Activated naive CD8-positive, alpha-beta T cell treated with anti-CD3 and anti-CD28 coated beads, Interleukin-2, amount 50 U/mL, for 16 hours (primary cell): ENCODE measurements around the gene SPAG17.

Experiments used
- DNase-seq: peaks from one replicate; pipeline ENCODE4 v3.0.0-alpha.2; 2020; ENCODE audit warnings: low read depth, low spot score

The SPAG17 gene

DNA sequence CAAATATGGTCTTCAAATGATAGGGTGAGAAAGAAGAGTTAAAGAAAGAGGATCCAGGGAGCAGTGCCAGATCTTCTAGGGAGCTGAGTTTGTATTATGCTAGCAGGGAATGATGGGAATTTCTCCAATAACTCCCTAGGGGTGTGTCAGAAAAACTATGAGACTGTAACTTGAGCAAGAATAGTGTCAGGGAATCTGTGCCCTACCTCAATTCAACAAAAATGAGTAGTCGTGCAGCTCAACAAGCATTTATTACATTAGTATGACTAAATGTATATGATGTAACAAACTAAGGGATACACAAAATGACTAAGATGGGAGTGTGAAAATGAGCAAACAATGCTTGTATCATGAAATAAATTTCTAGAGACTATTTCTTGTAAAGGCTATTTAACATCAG, 24.2 kb downstream of the SPAG17 start:
- DNase-seq, result no peak

GRCh38 chr1:118159569-118159968, 25.5 kb downstream of the SPAG17 start:
- no peak for DNase-seq

DNA sequence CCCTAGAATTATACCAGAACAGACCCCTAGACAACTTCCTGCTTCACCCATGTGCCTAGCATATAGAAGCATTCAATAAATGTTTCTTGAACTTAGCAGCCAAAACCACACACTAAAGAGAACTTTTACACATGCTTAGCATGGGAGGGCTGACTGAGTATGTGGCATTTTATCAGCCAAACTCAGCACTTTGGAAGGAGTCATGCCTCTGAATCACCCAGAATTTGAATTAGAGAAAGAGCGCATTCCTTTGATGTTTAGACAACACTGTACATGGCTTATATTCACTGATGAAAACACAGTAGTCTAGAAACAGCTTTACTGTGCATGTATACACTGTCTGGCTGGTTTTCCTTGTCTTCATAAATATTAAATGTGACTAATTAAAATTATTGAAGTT, 26.1 kb downstream of the SPAG17 start:
- no peak for DNase-seq

DNA sequence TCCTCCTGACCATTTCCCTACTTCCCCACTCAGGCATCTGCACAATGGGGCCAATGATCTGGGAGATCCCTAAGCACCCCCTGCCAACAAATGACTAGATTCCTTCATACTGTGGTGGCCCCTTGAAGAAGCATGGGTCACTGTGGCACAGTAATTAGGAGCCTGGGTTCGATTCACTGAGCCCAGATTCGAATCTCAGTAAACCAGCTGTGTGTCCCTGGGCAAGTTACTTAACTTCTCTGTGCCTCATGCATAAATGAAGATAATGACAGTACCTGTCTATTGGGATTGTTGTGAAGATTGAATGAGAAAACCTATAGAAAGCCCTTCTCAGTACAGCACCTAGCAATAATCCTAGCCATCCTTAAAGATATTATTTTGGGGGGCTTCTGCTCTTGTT, 27.5 kb downstream of the SPAG17 start:
- DNase-seq, result no peak

DNA sequence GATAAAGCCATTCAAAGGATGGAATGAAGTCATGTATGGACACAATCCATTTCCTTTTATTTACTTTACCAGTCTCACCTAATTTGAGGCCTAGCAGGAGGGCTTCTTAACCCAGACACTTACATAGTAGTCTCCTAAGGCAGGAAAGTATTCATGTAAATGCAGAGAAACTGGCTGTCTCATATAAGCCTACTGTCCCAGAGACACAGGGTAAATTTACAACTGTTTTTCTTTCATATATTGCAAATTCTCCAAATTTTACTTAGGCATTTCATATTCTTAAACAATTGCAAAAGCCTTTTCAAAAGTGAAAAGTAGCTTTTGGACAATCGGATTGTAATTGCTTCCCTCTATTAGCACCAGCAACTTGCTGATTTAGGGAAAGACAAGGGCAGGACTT, 29.9 kb downstream of the SPAG17 start:
- no peak for DNase-seq

DNA sequence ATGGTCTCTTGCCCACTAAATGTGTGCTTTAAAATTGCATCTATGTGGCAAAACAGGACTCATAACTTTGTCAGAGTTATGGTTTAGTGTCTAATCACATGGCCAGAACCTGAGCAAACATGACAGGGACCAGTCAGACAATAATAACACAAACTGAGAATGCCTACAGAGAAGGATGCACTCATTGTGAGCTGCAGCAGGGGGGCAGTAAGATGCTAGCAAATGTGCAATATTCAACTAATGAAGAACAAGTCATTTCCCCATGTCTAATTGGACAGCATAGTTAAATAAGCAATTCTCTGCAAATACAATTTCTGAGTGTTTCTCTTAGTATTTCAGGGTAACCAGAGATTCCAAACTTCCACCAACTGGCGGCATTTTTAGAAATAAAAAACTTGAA, 30.8 kb downstream of the SPAG17 start:
- DNase-seq, result no peak

DNA sequence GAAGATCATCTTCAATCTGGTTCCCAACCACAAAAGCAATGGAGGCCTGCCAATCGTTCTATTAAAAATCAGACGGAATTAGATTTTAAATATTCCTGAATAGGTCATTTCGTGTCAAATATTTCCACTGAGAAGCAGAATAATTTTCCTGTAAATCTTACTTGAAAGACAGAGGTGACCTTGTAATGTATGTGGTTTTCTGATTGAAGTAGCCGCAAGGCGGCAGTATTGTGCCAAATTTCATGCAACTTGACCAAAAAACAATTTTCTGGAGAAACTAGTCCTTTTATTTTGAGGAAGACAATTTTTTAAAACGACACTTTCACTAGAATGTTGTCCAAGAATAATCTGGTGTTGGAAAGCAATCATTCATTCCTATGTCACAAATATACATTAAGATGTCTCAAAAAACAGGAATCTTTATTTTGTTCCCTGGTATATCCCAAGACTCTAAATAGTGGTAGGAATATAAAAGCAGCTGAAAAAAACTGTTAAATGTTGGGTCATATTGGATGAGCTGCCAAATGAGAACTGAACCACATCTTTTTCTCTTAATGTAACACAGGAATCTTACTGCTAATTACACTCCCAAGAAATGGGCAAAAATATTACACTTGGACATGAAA, 33.6 kb downstream of the SPAG17 start:
- DNase-seq, result no peak

DNA sequence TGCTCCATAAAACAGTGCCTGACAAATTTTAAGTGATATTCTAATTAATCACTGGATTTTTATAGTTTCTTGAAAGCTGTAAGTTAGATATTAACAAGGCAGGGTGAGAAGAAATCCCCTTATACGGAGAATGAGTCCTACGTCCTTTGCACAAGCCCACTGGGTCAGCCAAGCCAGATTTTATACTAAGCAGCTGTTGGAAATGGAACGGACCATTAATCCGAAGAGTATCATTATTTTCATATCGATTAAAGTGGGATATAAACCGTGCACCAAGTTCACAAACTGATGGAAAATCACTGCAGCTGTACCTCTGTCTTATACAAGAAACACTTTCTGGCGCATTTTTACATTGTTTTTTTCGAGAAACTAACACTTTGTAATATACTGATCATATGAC, 35.2 kb downstream of the SPAG17 start:
- no peak for DNase-seq

- no peak for DNase-seq
These were observed 37.0 kb downstream of the SPAG17 start for GRCh38 chr1:118148034-118148433.

DNA sequence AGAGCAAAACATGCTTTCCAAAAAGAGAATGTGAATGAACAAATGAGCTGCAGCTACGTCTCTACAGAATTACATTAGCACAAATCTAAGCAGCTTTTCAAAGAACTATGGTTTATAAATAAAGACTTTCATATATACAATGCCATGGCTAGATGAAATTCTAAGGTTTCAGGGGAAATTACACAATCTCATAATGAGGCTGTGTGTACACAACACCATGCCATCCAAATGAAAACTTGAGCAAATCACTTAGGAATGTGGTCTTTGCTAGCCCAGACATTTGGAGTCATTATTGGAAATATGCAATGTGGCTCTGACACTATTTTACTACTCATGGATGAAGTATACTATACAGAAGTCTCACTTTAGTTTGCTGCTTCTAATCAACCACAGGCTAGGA, 37.5 kb downstream of the SPAG17 start:
- DNase-seq, result no peak

- DNase-seq, result no peak
These were observed 39.3 kb downstream of the SPAG17 start for GRCh38 chr1:118145721-118146120.

DNA sequence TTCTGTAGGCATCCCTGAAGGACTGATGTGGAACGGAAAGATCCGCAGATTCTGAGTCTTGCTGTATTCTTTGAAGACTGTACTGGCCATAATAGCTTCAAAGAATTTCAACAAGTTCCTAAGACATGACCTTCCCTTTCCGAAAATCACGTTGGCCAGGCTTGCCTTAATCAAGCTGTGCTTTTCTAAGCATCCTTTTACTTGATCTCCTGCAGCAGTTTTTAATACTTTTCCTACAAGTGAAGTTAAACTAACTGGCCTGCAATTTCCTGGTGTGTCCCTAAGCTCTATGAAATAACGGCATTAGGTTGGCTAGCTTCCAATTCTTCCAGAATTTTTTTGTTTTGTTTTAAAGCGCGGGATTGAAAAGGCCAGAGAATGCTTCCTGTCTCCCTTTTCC, 40.3 kb downstream of the SPAG17 start:
- no peak for DNase-seq

DNA sequence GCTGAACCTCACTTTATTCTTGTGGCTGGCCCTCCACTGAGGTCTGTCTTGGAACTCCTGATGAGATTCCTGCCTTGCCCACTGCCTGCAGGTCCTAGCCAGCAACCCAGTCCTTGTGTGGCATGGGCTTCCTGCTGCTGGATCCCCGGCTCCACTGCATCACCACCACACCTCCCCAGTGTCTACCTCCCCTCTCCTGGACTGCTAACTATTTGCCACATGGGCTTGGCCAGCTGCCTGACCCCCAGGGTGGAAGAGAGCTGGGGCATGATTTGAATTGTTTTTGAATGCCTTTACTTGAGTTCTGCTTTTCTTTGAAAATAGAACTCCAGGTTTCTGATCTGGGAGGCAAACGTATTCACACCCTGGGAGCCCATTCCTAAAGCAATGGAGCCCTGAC, 41.2 kb downstream of the SPAG17 start:
- DNase-seq, result no peak

- no peak for DNase-seq
These were observed 41.9 kb downstream of the SPAG17 start for GRCh38 chr1:118143121-118143520.

GRCh38 chr1:118142546-118142945, 42.5 kb downstream of the SPAG17 start:
- no peak for DNase-seq

GRCh38 chr1:118137900-118138299, 47.1 kb downstream of the SPAG17 start:
- no peak for DNase-seq

GRCh38 chr1:118136187-118136941, 48.7 kb downstream of the SPAG17 start:
- DNase-seq, result no peak

DNA sequence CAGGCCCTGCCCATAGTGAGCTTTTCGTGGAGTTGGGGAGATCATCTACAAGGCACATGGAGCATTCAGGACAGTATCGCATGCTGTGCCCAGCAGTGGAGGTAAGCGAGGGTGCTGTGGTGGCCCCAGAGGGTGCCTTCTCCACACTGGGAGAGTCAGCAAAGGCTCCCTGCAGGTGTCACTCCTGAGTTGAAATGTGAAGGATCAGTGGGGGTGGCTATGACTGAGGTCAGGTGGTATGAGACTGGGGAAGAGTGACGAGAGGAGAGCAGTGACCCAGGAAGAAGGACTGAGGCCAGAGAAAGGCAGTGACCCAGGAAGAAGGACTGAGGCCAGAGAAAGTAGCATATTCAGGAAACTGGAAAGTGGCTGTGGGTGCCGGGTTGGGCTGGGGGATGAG, 53.0 kb downstream of the SPAG17 start:
- DNase-seq, result no peak

GRCh38 chr1:118128761-118129160, 56.3 kb downstream of the SPAG17 start:
- DNase-seq, result no peak

GRCh38 chr1:118124064-118124463, 61.0 kb downstream of the SPAG17 start:
- no peak for DNase-seq

- DNase-seq, result no peak
These were observed 61.8 kb downstream of the SPAG17 start for GRCh38 chr1:118123116-118123839.

DNA sequence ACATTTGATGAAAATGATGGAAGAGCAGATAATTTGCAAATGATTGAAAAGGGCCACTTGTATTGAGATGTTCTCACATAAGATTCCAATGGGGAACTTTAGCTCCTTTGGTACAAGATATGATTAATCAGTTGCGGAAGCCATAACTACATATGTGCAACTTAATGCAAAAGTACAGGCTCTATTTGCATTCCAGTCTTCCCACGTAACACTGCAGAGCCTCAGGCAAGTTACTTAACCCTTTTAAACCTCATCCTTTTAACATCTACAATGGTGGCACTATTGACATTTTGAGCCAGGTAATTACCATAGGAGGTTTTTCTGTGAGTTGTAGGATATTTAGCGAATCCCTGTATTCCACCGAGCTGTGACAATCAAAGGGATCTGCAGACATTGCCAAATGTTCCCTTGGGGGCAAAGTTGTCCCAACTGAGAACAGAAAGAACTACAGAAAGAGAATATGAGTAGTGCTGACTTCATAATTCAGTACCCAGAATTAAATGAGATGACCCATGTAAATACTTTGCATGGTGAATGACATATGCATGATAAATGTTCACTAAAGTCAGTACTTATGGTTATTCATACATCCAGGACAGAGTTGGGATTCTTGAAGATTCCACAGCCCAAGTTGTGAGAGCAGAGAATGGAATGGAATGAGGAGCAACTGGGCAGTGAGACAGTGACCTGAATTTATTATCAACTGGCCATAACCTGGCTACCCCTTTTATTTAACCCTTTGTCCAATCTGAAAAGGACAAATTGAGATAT, 62.6 kb downstream of the SPAG17 start:
- no peak for DNase-seq
